ENCODE measurements around the gene PRCD.

Gene PRCD

GRCh38 chr17:76539631-76540271 is at the start of gene PRCD:
Gene PRCD, plus strand, starts transcription at chr17:76540044. Its CDS starts 98 bp downstream, at chr17:76540142.
- H3K27ac Mint-ChIP-seq: no peak within 1 kb of the TSS
- no peaks in the 10 kb centered on the region for H3K4me1 Mint-ChIP-seq (ENCODE audit: low read depth)
- no peaks in the 10 kb centered on the region for H3K36me3 Mint-ChIP-seq (ENCODE audit: low read depth)
- no peaks in the 10 kb centered on the region for H3K9me3 Mint-ChIP-seq
- peaks cover 43% of the 10 kb centered on the region for H3K27me3 Mint-ChIP-seq
- peak within 1 kb of the TSS; percentile 51 for H3K4me3 Mint-ChIP-seq

GRCh38 chr17:76490112-76490710 is 49.6 kb upstream of the PRCD start:
- H3K9me3 Mint-ChIP-seq: no peaks in the 10 kb centered on the region
- H3K4me3 Mint-ChIP-seq: no peak overlapping the region
- peaks cover 11% of the 10 kb centered on the region for H3K36me3 Mint-ChIP-seq (ENCODE audit: low read depth)
- H3K27me3 Mint-ChIP-seq: no peaks in the 10 kb centered on the region
- no peak overlapping the region for H3K27ac Mint-ChIP-seq
- H3K4me1 Mint-ChIP-seq (ENCODE audit: low read depth): peaks cover 67% of the 10 kb centered on the region

GRCh38 chr17:76491271-76492122 is 48.3 kb upstream of the PRCD start:
- no peaks in the 10 kb centered on the region for H3K27me3 Mint-ChIP-seq
- peaks cover 73% of the 10 kb centered on the region for H3K4me1 Mint-ChIP-seq (ENCODE audit: low read depth)
- no peaks in the 10 kb centered on the region for H3K9me3 Mint-ChIP-seq
- peak overlapping the region; percentile 83 for H3K4me3 Mint-ChIP-seq
- peak overlapping the region; percentile 98 for H3K27ac Mint-ChIP-seq
- H3K36me3 Mint-ChIP-seq (ENCODE audit: low read depth): peaks cover 6% of the 10 kb centered on the region

GRCh38 chr17:76492123-76492988 is 47.5 kb upstream of the PRCD start:
- Mint-ChIP-seq H3K4me1 (ENCODE audit: low read depth) (peaks cover 80% of the 10 kb centered on the region), H3K36me3 (ENCODE audit: low read depth) (peaks cover 6% of the 10 kb centered on the region), H3K27me3 (no peaks in the 10 kb centered on the region), H3K4me3 (peak overlapping the region; percentile 83), H3K9me3 (no peaks in the 10 kb centered on the region), H3K27ac (peak overlapping the region; percentile 98)

GRCh38 chr17:76492989-76493501 is 46.8 kb upstream of the PRCD start:
- Mint-ChIP-seq H3K36me3 (ENCODE audit: low read depth) (no peaks in the 10 kb centered on the region), H3K27me3 (no peaks in the 10 kb centered on the region), H3K4me1 (ENCODE audit: low read depth) (peaks cover 87% of the 10 kb centered on the region), H3K4me3 (peak overlapping the region; percentile 83), H3K9me3 (no peaks in the 10 kb centered on the region), H3K27ac (peak overlapping the region; percentile 98)

GRCh38 chr17:76493505-76494167 is 46.2 kb upstream of the PRCD start:
- peak overlapping the region; percentile 83 for H3K4me3 Mint-ChIP-seq
- peak overlapping the region; percentile 98 for H3K27ac Mint-ChIP-seq
- no peaks in the 10 kb centered on the region for H3K27me3 Mint-ChIP-seq
- H3K9me3 Mint-ChIP-seq: no peaks in the 10 kb centered on the region
- H3K36me3 Mint-ChIP-seq (ENCODE audit: low read depth): peaks cover 3% of the 10 kb centered on the region
- peaks cover 93% of the 10 kb centered on the region for H3K4me1 Mint-ChIP-seq (ENCODE audit: low read depth)

- no peak overlapping the region for H3K4me3 Mint-ChIP-seq
- H3K4me1 Mint-ChIP-seq (ENCODE audit: low read depth): peaks cover 90% of the 10 kb centered on the region
- H3K9me3 Mint-ChIP-seq: no peaks in the 10 kb centered on the region
- H3K27ac Mint-ChIP-seq: peak overlapping the region; percentile 21
- peaks cover 8% of the 10 kb centered on the region for H3K36me3 Mint-ChIP-seq (ENCODE audit: low read depth)
- H3K27me3 Mint-ChIP-seq: no peaks in the 10 kb centered on the region
Observed at GRCh38 chr17:76495663-76496400, 44.0 kb upstream of the PRCD start.

GRCh38 chr17:76496464-76496863 is 43.4 kb upstream of the PRCD start:
- peaks cover 8% of the 10 kb centered on the region for H3K36me3 Mint-ChIP-seq (ENCODE audit: low read depth)
- H3K4me3 Mint-ChIP-seq: no peak overlapping the region
- peaks cover 86% of the 10 kb centered on the region for H3K4me1 Mint-ChIP-seq (ENCODE audit: low read depth)
- no peak overlapping the region for H3K27ac Mint-ChIP-seq
- H3K9me3 Mint-ChIP-seq: no peaks in the 10 kb centered on the region
- no peaks in the 10 kb centered on the region for H3K27me3 Mint-ChIP-seq

- Mint-ChIP-seq H3K27me3 (no peaks in the 10 kb centered on the region), H3K9me3 (no peaks in the 10 kb centered on the region), H3K4me1 (ENCODE audit: low read depth) (peaks cover 81% of the 10 kb centered on the region), H3K27ac (no peak overlapping the region), H3K36me3 (ENCODE audit: low read depth) (peaks cover 8% of the 10 kb centered on the region), H3K4me3 (peak overlapping the region; percentile 4)
Observed at GRCh38 chr17:76497699-76497978, 42.2 kb upstream of the PRCD start.

- Mint-ChIP-seq H3K4me3 (peak overlapping the region; percentile 85), H3K27me3 (no peaks in the 10 kb centered on the region), H3K9me3 (no peaks in the 10 kb centered on the region), H3K27ac (peak overlapping the region; percentile 36), H3K4me1 (ENCODE audit: low read depth) (peaks cover 76% of the 10 kb centered on the region), H3K36me3 (ENCODE audit: low read depth) (peaks cover 8% of the 10 kb centered on the region)
Observed at GRCh38 chr17:76497979-76498875, 41.6 kb upstream of the PRCD start.

GRCh38 chr17:76498876-76499251 is 41.0 kb upstream of the PRCD start:
- peak overlapping the region; percentile 85 for H3K4me3 Mint-ChIP-seq
- peaks cover 69% of the 10 kb centered on the region for H3K4me1 Mint-ChIP-seq (ENCODE audit: low read depth)
- H3K27ac Mint-ChIP-seq: peak overlapping the region; percentile 36
- no peaks in the 10 kb centered on the region for H3K27me3 Mint-ChIP-seq
- H3K9me3 Mint-ChIP-seq: no peaks in the 10 kb centered on the region
- peaks cover 8% of the 10 kb centered on the region for H3K36me3 Mint-ChIP-seq (ENCODE audit: low read depth)

GRCh38 chr17:76499267-76499667 is 40.6 kb upstream of the PRCD start:
- peak overlapping the region; percentile 85 for H3K4me3 Mint-ChIP-seq
- no peaks in the 10 kb centered on the region for H3K27me3 Mint-ChIP-seq
- no peak overlapping the region for H3K27ac Mint-ChIP-seq
- H3K9me3 Mint-ChIP-seq: no peaks in the 10 kb centered on the region
- peaks cover 65% of the 10 kb centered on the region for H3K4me1 Mint-ChIP-seq (ENCODE audit: low read depth)
- H3K36me3 Mint-ChIP-seq (ENCODE audit: low read depth): peaks cover 8% of the 10 kb centered on the region

Data from stimulated activated naive CD8-positive, alpha-beta T cell treated with anti-CD3 and anti-CD28 coated beads, Interleukin-15, Interleukin-2, amounts not matched to agents 100 ng/mL and 50 ng/mL, for 24 hours (primary cell).